GM12874 (cell line): ENCODE results near the gene TMEM25.

Experiments used
- CTCF ChIP-seq: IDR thresholded peaks from 2 replicates; pipeline ENCODE4 v1.5.1; 2011; ENCODE audit warnings: low read depth, mild to moderate bottlenecking, control low read depth, low read length, moderate library complexity; ENCODE audit not compliant: insufficient read depth

Gene TMEM25

GRCh38 chr11:118544647-118545010 is 13.6 kb downstream of the TMEM25 start:
- no peak for TF ChIP-seq CTCF

GRCh38 chr11:118545533-118545932 is 14.5 kb downstream of the TMEM25 start:
- no peak for TF ChIP-seq CTCF

GRCh38 chr11:118547132-118547531 is 16.1 kb downstream of the TMEM25 start:
- no peak for TF ChIP-seq CTCF

- TF ChIP-seq CTCF = no peak
Measured at GRCh38 chr11:118552341-118552740, 21.3 kb downstream of the TMEM25 start.

- no peak for TF ChIP-seq CTCF
Measured at GRCh38 chr11:118560806-118561205, 29.8 kb downstream of the TMEM25 start.

- no peak for TF ChIP-seq CTCF
Measured at GRCh38 chr11:118565051-118565450, 34.1 kb downstream of the TMEM25 start.

GRCh38 chr11:118569670-118570069 is 38.7 kb downstream of the TMEM25 start:
- no peak for TF ChIP-seq CTCF

- TF ChIP-seq CTCF = no peak
Measured at GRCh38 chr11:118570787-118571186, 39.8 kb downstream of the TMEM25 start.
